SJSA1 (cell line): ENCODE data around the gene PRUNE1. TPM values are rescaled to one million over a fixed set of nuclear protein-coding genes. Genes with fewer than 3 reads are reported as not detected.

ENCODE experiments used
- total RNA-seq: library from RNA; depleted of rRNA; stranded (reverse); fragments of >200 nt; shearing (Covaris generic); gene quantifications from 2 replicates; pipeline ENCODE4 v1.2.3, GENCODE V29; 2014; rRNA removed

PRUNE1 gene
- total RNA-seq, 1 experiment from 2014 or later, result 22.3 TPM

Other genes starting within 250 kb of the PRUNE1 start
- 6.6 and 13.4 TPM in 2 replicates for gene CTSS, start 242.7 kb upstream of the PRUNE1 start, total RNA-seq
- 44.6 and 46.2 TPM in 2 replicates for gene CTSK, start 200.2 kb upstream of the PRUNE1 start, total RNA-seq
- gene ARNT, start 131.8 kb upstream of the PRUNE1 start, total RNA-seq, result 33.2 and 49.7 TPM in 2 replicates
- gene CTXND2, start 121.3 kb upstream of the PRUNE1 start, total RNA-seq, result not detected in 2 replicates
- 21.0 and 30.6 TPM in 2 replicates for gene SETDB1, start 82.1 kb upstream of the PRUNE1 start, total RNA-seq
- 145 and 165 TPM in 2 replicates for gene CERS2, start 33.6 kb upstream of the PRUNE1 start, total RNA-seq
- 0.66 TPM in 1 of 2 replicates, not detected in the other for gene ANXA9, start 26.2 kb upstream of the PRUNE1 start, total RNA-seq
- 5.9 and 6.6 TPM in 2 replicates for gene MINDY1, start 1.5 kb upstream of the PRUNE1 start, total RNA-seq
- 0.42 and 0.75 TPM in 2 replicates for gene BNIPL, start 28.1 kb downstream of the PRUNE1 start, total RNA-seq
- 0.38 and 0.74 TPM in 2 replicates for gene C1orf56, start 39.3 kb downstream of the PRUNE1 start, total RNA-seq
- gene CDC42SE1, start 51.2 kb downstream of the PRUNE1 start, total RNA-seq, result 35.2 and 67.2 TPM in 2 replicates
- 23.7 and 26.5 TPM in 2 replicates for gene MLLT11, start 51.9 kb downstream of the PRUNE1 start, total RNA-seq
- gene GABPB2, start 62.3 kb downstream of the PRUNE1 start, total RNA-seq, result 9.3 and 11.7 TPM in 2 replicates
- 0.06 and 1.1 TPM in 2 replicates for gene SEMA6C, start 138.2 kb downstream of the PRUNE1 start, total RNA-seq
- gene TNFAIP8L2, start 148.2 kb downstream of the PRUNE1 start, total RNA-seq, result not detected in 2 replicates
- 15.8 and 18.3 TPM in 2 replicates for gene LYSMD1, start 157.5 kb downstream of the PRUNE1 start, total RNA-seq
- 52.9 and 62.9 TPM in 2 replicates for gene SCNM1, start 157.7 kb downstream of the PRUNE1 start, total RNA-seq
- 1.2 TPM in 1 of 2 replicates, not detected in the other for gene TMOD4, start 167.5 kb downstream of the PRUNE1 start, total RNA-seq
- gene VPS72, start 181.7 kb downstream of the PRUNE1 start, total RNA-seq, result 52.8 and 66.6 TPM in 2 replicates
- gene PIP5K1A, start 190.1 kb downstream of the PRUNE1 start, total RNA-seq, result 46.5 and 69.9 TPM in 2 replicates
- gene PSMD4, start 246.3 kb downstream of the PRUNE1 start, total RNA-seq, result 293 and 297 TPM in 2 replicates